Measurements from ENCODE around the gene FCER1G.

Gene FCER1G

GRCh38 chr1:161174911-161175310, 40.2 kb upstream of the FCER1G start:
- WGBS, 2 experiments, result 95 to 96% methylated on average over 11 of the region's 11 CpGs
- Histone ChIP-seq H3K27ac (ENCODE audit: insufficient read depth, low read depth, low read length, poor library complexity, severe bottlenecking) (no peak overlapping the region), H3K27me3 (ENCODE audit: control insufficient read depth, insufficient read depth, low read length, poor library complexity, severe bottlenecking) (no peaks in the 10 kb centered on the region), H3K4me3 (ENCODE audit: insufficient read depth, low read depth, low read length) (no peak overlapping the region), H3K36me3 (ENCODE audit: control insufficient read depth, insufficient read depth, low read length) (peaks cover 40% of the 10 kb centered on the region), H3K4me1 (ENCODE audit: control insufficient read depth, insufficient read depth, low read length) (no peaks in the 10 kb centered on the region), H3K9me3 (ENCODE audit: control insufficient read depth, low read length) (no peaks in the 10 kb centered on the region)

DNA sequence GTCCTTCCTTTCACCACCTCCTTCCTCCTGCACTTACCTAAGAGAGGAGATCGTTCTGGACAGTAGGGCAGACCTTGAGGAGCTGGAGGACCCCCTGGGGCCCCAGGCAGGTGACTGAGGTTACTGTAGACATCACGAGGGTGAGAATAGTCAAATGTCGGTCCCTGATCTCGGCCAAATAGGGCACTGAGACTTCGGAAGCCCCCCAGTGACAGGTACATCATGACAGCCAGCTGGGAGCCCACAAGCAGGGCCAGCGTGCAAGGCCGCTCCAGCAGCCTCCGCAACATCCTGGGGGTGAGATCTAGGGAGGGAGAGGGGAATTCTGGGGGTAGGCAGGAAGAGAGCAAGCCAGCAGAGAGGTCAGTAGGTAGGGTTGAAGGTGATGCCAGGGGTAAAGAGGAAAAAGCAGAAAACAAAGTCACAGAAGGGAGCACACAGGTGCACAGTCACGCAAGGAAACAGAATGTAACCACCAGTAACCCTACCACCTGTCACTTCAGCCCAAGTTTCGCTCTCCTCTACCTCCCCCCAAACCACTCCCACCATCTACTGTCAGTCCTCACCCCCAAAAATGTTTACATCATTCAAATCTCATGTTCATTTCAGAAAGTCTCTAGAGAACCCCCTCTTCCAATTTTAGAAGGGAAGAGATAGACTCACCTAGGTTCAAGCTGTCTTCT, 39.2 kb upstream of the FCER1G start:
- H3K4me3 ChIP-seq (ENCODE audit: insufficient read depth, low read depth, low read length), result no peak overlapping the region
- WGBS, 2 experiments, result 92 to 93% methylated on average over 10 of the region's 10 CpGs
- H3K36me3 ChIP-seq (ENCODE audit: control insufficient read depth, insufficient read depth, low read length), result peaks cover 35% of the 10 kb centered on the region
- no peaks in the 10 kb centered on the region for H3K4me1 ChIP-seq (ENCODE audit: control insufficient read depth, insufficient read depth, low read length)
- no peaks in the 10 kb centered on the region for H3K9me3 ChIP-seq (ENCODE audit: control insufficient read depth, low read length)
- no peak overlapping the region for H3K27ac ChIP-seq (ENCODE audit: insufficient read depth, low read depth, low read length, poor library complexity, severe bottlenecking)
- no peaks in the 10 kb centered on the region for H3K27me3 ChIP-seq (ENCODE audit: control insufficient read depth, insufficient read depth, low read length, poor library complexity, severe bottlenecking)

- Histone ChIP-seq H3K9me3 (ENCODE audit: control insufficient read depth, low read length) (no peaks in the 10 kb centered on the region), H3K27me3 (ENCODE audit: control insufficient read depth, insufficient read depth, low read length, poor library complexity, severe bottlenecking) (no peaks in the 10 kb centered on the region), H3K4me3 (ENCODE audit: insufficient read depth, low read depth, low read length) (peak overlapping the region; percentile 74), H3K27ac (ENCODE audit: insufficient read depth, low read depth, low read length, poor library complexity, severe bottlenecking) (no peak overlapping the region), H3K4me1 (ENCODE audit: control insufficient read depth, insufficient read depth, low read length) (no peaks in the 10 kb centered on the region), H3K36me3 (ENCODE audit: control insufficient read depth, insufficient read depth, low read length) (peaks cover 30% of the 10 kb centered on the region)
- 31 to 34% methylated on average over 16 to 17 of the region's 17 CpGs for WGBS, 2 experiments
These were observed 38.5 kb upstream of the FCER1G start for GRCh38 chr1:161176468-161177111.

DNA sequence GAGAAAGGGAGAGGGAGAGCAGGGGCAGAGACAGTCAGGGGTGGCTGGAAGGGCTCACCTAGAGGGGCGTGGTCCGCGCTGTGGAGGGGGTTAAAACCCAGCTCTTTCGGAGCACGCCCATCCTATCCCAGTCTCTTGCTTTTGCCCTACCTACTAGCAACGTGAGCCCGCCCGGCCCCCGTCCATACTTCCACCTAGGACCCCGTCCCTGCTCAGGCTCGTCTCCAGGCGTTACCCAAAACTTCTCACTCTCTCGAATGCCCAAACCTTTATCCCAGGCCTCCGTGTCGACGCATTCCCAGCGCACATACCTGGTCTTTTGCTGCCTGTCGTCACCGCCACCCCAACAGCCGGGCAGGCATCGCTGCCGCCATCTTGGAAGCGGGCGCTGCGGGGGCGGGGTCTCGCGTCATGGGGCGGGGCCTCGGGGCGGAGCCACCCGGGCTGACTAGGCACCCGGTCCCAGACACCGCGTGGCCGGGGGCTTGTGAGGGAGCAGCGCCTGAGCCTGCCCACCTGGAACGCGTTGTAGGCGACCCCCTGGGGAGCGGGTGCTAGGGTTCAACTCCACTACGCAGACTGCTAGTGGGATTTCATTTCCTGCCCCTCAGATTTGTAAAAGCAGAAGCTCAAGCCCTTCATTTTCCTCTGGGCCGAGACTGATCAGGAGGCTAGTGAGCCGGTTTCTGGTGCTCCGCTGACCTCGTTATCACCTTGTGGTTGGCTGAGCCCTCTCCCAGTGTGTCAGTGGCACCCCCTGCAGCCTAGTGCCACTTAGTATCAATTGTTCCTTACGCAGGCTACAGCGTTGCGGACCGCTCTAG, 37.8 kb upstream of the FCER1G start, which contains the start of gene B4GALT3:
Gene B4GALT3 (minus strand): TSS at position 396 of the 824 bp plus-strand sequence. CDS start 1,447 bp downstream, outside the sequence.
- H3K4me1 ChIP-seq (ENCODE audit: control insufficient read depth, insufficient read depth, low read length), result no peaks in the 10 kb centered on the region
- H3K9me3 ChIP-seq (ENCODE audit: control insufficient read depth, low read length), result no peaks in the 10 kb centered on the region
- H3K36me3 ChIP-seq (ENCODE audit: control insufficient read depth, insufficient read depth, low read length), result peaks cover 23% of the 10 kb centered on the region
- peak within 1 kb of the TSS; percentile 74 for H3K4me3 ChIP-seq (ENCODE audit: insufficient read depth, low read depth, low read length)
- peak within 1 kb of the TSS; percentile 51 for H3K27ac ChIP-seq (ENCODE audit: insufficient read depth, low read depth, low read length, poor library complexity, severe bottlenecking)
- H3K27me3 ChIP-seq (ENCODE audit: control insufficient read depth, insufficient read depth, low read length, poor library complexity, severe bottlenecking), result no peaks in the 10 kb centered on the region
- 2% methylated on average over 50 of the region's 50 CpGs for WGBS, 2 experiments

DNA sequence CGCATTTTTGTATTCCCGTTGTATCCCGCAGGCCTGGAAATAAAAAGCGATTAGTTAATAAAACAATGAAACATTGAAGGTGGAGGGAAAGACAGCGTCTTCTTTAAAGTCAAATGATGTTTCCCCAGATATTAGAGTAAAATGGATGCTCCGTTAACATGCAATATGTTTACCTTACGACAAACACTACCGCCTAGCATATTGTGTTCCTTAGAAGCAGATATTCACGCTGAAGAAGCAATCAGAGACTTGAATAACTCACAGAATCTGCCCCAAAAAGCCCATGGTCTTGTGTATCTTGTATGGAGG, 37.2 kb upstream of the FCER1G start:
- Histone ChIP-seq H3K4me1 (ENCODE audit: control insufficient read depth, insufficient read depth, low read length) (no peaks in the 10 kb centered on the region), H3K9me3 (ENCODE audit: control insufficient read depth, low read length) (no peaks in the 10 kb centered on the region), H3K36me3 (ENCODE audit: control insufficient read depth, insufficient read depth, low read length) (peaks cover 17% of the 10 kb centered on the region), H3K27me3 (ENCODE audit: control insufficient read depth, insufficient read depth, low read length, poor library complexity, severe bottlenecking) (no peaks in the 10 kb centered on the region), H3K27ac (ENCODE audit: insufficient read depth, low read depth, low read length, poor library complexity, severe bottlenecking) (peak overlapping the region; percentile 51), H3K4me3 (ENCODE audit: insufficient read depth, low read depth, low read length) (peak overlapping the region; percentile 74)
- 63 to 67% methylated on average over 9 of the region's 9 CpGs for WGBS, 2 experiments

GRCh38 chr1:161179698-161180097, 35.4 kb upstream of the FCER1G start:
- Histone ChIP-seq H3K9me3 (ENCODE audit: control insufficient read depth, low read length) (no peaks in the 10 kb centered on the region), H3K4me3 (ENCODE audit: insufficient read depth, low read depth, low read length) (no peak overlapping the region), H3K27me3 (ENCODE audit: control insufficient read depth, insufficient read depth, low read length, poor library complexity, severe bottlenecking) (no peaks in the 10 kb centered on the region), H3K4me1 (ENCODE audit: control insufficient read depth, insufficient read depth, low read length) (no peaks in the 10 kb centered on the region), H3K36me3 (ENCODE audit: control insufficient read depth, insufficient read depth, low read length) (peaks cover 4% of the 10 kb centered on the region), H3K27ac (ENCODE audit: insufficient read depth, low read depth, low read length, poor library complexity, severe bottlenecking) (no peak overlapping the region)
- WGBS, 2 experiments, result 92 to 95% methylated on average over 3 of the region's 3 CpGs

- Histone ChIP-seq H3K9me3 (ENCODE audit: control insufficient read depth, low read length) (no peaks in the 10 kb centered on the region), H3K27ac (ENCODE audit: insufficient read depth, low read depth, low read length, poor library complexity, severe bottlenecking) (no peak overlapping the region), H3K36me3 (ENCODE audit: control insufficient read depth, insufficient read depth, low read length) (no peaks in the 10 kb centered on the region), H3K4me3 (ENCODE audit: insufficient read depth, low read depth, low read length) (no peak overlapping the region), H3K4me1 (ENCODE audit: control insufficient read depth, insufficient read depth, low read length) (no peaks in the 10 kb centered on the region), H3K27me3 (ENCODE audit: control insufficient read depth, insufficient read depth, low read length, poor library complexity, severe bottlenecking) (no peaks in the 10 kb centered on the region)
- WGBS, 2 experiments, result 75% methylated on average over 1 of the region's 1 CpG
These were observed 34.5 kb upstream of the FCER1G start for GRCh38 chr1:161180639-161181038.

DNA sequence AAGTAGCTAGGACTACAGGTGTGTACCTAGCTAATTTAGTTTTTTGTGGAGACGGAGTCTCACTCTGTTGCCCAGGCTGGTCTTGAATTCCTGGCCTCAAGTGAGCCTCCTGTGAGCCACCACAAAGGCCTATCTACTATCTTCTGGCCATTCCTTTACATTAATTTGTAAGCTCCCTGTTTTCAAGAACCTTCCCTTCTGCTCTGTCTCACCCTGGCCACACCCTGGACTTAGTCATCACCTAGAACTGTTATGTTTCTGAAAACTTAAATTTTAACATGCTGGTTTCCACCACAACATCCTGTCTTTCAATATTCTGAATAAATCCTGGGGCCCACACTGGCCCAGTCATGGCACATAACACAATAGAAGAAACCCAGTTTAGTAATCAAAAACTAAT, 32.9 kb upstream of the FCER1G start:
- Histone ChIP-seq H3K4me3 (ENCODE audit: insufficient read depth, low read depth, low read length) (no peak overlapping the region), H3K4me1 (ENCODE audit: control insufficient read depth, insufficient read depth, low read length) (no peaks in the 10 kb centered on the region), H3K9me3 (ENCODE audit: control insufficient read depth, low read length) (no peaks in the 10 kb centered on the region), H3K36me3 (ENCODE audit: control insufficient read depth, insufficient read depth, low read length) (no peaks in the 10 kb centered on the region), H3K27me3 (ENCODE audit: control insufficient read depth, insufficient read depth, low read length, poor library complexity, severe bottlenecking) (no peaks in the 10 kb centered on the region), H3K27ac (ENCODE audit: insufficient read depth, low read depth, low read length, poor library complexity, severe bottlenecking) (no peak overlapping the region)
- 83 to 100% methylated on average over 1 of the region's 1 CpG for WGBS, 2 experiments

DNA sequence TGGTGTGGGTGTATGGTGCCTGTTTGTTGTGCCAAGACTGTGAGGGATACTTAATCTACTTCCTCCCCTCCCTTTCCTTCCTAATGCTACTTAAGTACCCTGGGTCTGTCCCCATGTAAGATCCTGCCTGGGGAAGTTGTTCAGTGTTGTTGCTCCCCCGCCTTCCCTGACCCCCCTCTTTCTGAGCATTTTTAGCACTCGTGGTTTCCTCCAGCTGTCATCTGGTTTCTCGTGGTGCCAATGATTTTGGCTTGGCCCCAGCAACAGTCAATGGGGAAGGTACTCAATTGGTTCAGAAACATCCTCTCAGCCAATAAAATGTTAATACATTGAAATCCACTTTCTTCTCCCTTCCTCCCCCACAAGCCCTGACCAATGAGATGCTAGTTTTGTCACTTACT, 29.8 kb upstream of the FCER1G start:
- H3K9me3 ChIP-seq (ENCODE audit: control insufficient read depth, low read length), result no peaks in the 10 kb centered on the region
- H3K27ac ChIP-seq (ENCODE audit: insufficient read depth, low read depth, low read length, poor library complexity, severe bottlenecking), result no peak overlapping the region

GRCh38 chr1:161185732-161186311, 29.3 kb upstream of the FCER1G start:
- no peak overlapping the region for H3K27ac ChIP-seq (ENCODE audit: insufficient read depth, low read depth, low read length, poor library complexity, severe bottlenecking)
- no peaks in the 10 kb centered on the region for H3K27me3 ChIP-seq (ENCODE audit: control insufficient read depth, insufficient read depth, low read length, poor library complexity, severe bottlenecking)
- H3K36me3 ChIP-seq (ENCODE audit: control insufficient read depth, insufficient read depth, low read length), result no peaks in the 10 kb centered on the region
- no peaks in the 10 kb centered on the region for H3K4me1 ChIP-seq (ENCODE audit: control insufficient read depth, insufficient read depth, low read length)
- no peak overlapping the region for H3K4me3 ChIP-seq (ENCODE audit: insufficient read depth, low read depth, low read length)
- no peaks in the 10 kb centered on the region for H3K9me3 ChIP-seq (ENCODE audit: control insufficient read depth, low read length)
- 90 to 100% methylated on average over 2 of the region's 2 CpGs for WGBS, 2 experiments

More for the DNA sequence above, 29.8 kb upstream of the FCER1G start:
- Histone ChIP-seq H3K36me3 (ENCODE audit: control insufficient read depth, insufficient read depth, low read length) (no peaks in the 10 kb centered on the region), H3K4me3 (ENCODE audit: insufficient read depth, low read depth, low read length) (no peak overlapping the region), H3K27me3 (ENCODE audit: control insufficient read depth, insufficient read depth, low read length, poor library complexity, severe bottlenecking) (no peaks in the 10 kb centered on the region), H3K4me1 (ENCODE audit: control insufficient read depth, insufficient read depth, low read length) (no peaks in the 10 kb centered on the region)
- 64 to 68% methylated on average over 3 of the region's 3 CpGs for WGBS, 2 experiments

Data from ectodermal cell (in vitro differentiated cells).